GM13977 (cell line): ENCODE data around the gene OST4.
"Not testable (repeated sequence)": the region's sequence is repeated elsewhere in the genome, so short reads cannot be mapped to it uniquely, and the experiment has no call there.

Experiments
- DNase-seq: peaks from one replicate; pipeline ENCODE4 v3.0.0; 2012; ENCODE audit warnings: low spot score
- CTCF ChIP-seq: IDR thresholded peaks from 2 replicates; pipeline ENCODE4 v1.5.1; 2012; ENCODE audit warnings: mild to moderate bottlenecking, control low read depth; ENCODE audit not compliant: insufficient read depth; ENCODE audit errors: extremely low read depth, missing control alignments
- in situ Hi-C: fragments of 300-500 bp; cut with MboI; formaldehyde crosslinking; loops from one replicate; pipeline ENCODE4 v1.12.0; 2022; ENCODE audit warnings: low sequenced_read_pairs, low pct_unique_long_range_greater_than_20kb, mixed read lengths, inconsistent platforms; ENCODE audit not compliant: unreplicated experiment

Gene OST4

GRCh38 chr2:27078267-27079194 lies 7.1 kb upstream of the OST4 start, which contains the start of gene EMILIN1:
TSS of gene EMILIN1 (plus strand) at chr2:27078615. CDS start at chr2:27079066, 451 bp downstream.
- no peak for TF ChIP-seq CTCF
- no peak for DNase-seq
- in situ Hi-C loops = no loop called here

GRCh38 chr2:27077231-27077630 lies 5.8 kb upstream of the OST4 start:
- no peak for TF ChIP-seq CTCF
- in situ Hi-C loops = no loop called here

GRCh38 chr2:27076323-27076722 lies 4.9 kb upstream of the OST4 start:
- in situ Hi-C loops = no loop called here

More at GRCh38 chr2:27077231-27077630, 5.8 kb upstream of the OST4 start:
- no peak for DNase-seq

GRCh38 chr2:27075566-27075871 lies 4.1 kb upstream of the OST4 start:
- DNase-seq, in situ Hi-C loops: not testable (repeated sequence)

More at GRCh38 chr2:27076323-27076722, 4.9 kb upstream of the OST4 start:
- no peak for TF ChIP-seq CTCF
- DNase-seq = no peak

- no peak for DNase-seq
- no peak for TF ChIP-seq CTCF
- in situ Hi-C loops = no loop called here
Observed at GRCh38 chr2:27074738-27075565, 3.5 kb upstream of the OST4 start.

GRCh38 chr2:27073782-27074181 lies 2.3 kb upstream of the OST4 start:
- TF ChIP-seq CTCF = no peak
- DNase-seq = no peak
- in situ Hi-C loops = no loop called here

- no peak for DNase-seq
- no peak for TF ChIP-seq CTCF
- in situ Hi-C loops = no loop called here
Observed at GRCh38 chr2:27072920-27073319, 1.5 kb upstream of the OST4 start.
